Superior temporal gyrus (tissue), 1 donor: ENCODE data around the gene MKX.
"Not testable (repeated sequence)": the region's sequence is repeated elsewhere in the genome, so short reads cannot be mapped to it uniquely, and the experiment has no call there.

ENCODE experiments used
- DNase-seq: peaks from one replicate; pipeline ENCODE4 v3.0.0-alpha.2; 2016; ENCODE audit errors: extremely low spot score

MKX gene

DNA sequence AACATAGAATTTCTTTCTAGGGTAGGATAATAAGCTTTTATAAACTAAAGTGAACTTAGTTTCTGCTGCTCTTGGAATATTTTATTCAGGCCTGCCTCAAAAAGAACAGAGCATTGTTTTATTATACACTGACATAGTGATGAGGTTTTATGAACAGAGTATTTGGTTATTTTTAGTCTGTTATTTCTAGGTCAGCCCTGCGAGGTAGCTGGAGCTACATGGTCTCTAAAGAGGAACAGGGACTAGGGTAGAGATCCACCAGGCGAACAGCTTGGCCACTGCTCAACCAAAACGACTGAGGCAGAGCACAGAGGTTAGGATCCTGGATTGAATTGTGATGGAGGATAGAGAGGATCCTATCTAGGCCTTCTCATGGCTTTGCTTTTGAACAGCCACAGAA, 53.0 kb downstream of the MKX start:
- DNase-seq: no peak

DNA sequence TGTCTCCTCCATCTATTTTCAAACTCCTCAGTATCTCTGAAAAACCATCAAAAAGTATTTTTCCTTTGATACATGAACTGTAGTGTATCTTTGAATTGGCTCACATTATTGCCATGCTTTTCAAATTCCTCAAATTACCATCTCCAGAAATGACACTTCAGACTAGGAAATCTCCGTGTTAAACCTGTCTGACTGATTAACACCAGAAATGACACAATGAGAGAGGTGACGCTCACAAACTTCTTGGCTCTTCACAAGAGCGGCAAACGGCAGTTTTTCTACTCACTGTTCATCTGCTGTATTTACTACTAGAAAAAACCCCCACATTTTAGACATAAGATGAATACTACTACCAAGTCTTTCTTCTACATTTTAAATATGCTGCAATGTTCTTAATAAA, 56.6 kb downstream of the MKX start:
- no peak for DNase-seq

DNA sequence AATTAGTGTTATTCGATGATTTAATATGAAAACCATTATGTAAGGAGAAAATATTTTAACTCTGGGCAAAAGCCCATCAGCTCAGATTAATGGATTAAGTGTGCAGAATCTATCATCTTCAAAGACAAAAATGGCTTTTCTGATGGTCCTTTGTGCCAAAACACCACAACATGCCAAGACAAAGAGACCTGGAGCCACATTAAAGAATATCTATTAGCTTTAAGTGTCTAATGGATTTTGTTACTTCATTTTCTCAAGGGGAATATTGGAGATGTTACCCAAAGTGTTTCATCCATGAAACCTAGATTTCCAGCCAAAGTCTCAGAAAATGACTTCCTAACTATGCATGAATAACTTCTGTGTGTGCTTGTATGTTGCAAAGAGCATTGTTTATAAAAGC, 57.3 kb downstream of the MKX start:
- DNase-seq: no peak

DNA sequence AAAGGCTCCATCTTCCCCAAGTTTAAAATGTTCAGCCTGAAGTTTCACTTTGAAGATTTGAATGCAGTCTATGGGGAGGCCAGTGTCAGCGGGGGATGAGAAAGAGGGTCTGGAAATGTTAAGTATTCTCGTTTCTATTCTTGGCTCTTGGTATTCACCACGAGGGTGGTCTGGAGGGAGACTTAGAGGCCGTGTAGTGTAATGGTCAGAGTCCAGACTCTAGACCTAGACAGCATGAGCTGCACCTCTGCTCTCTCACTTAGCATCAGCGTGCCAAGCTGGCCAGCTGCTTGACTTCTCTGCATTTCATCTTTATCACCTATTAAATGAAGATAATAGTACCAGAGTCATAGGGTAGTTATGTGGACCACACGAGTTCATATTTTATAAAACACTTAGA, 57.9 kb downstream of the MKX start:
- DNase-seq: no peak

DNA sequence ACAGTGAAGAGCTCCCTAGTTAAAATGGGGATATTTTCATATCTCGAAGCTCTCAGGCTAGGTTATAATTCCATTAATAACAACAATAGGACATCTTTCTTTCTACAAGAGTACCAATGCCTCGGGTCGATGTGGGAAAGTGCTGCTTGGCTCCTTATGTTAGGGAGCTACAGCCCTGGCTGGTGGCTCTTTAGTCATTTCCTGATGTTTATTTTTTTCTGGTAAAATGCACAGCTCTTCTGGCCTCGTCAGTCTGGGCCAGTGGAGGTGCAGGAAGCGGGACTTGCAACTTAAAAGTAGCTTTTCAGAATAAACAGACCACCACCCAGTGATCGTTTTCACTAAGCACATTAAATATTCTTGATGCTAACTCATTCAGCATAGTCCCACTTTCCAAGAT, 58.3 kb downstream of the MKX start:
- DNase-seq: no peak

DNA sequence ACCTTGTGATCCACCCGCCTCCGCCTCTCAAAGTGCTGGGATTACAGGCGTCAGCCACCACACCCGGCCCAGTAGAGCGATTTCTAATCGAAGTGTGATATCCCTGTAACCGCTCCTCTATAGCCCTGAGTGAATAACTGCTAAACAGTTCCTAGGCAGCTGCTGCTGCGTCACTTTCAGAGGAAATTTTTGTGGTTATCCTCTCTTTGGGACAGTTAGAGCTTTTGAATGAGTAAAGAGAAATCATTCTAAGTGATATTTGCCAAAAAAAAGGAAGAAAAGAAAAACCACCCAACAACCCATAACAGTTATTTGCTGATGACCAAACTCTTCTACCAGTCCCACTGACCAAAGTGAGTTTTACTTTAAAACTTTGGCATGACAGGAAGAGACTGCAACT, 59.9 kb downstream of the MKX start:
- DNase-seq: no peak

DNA sequence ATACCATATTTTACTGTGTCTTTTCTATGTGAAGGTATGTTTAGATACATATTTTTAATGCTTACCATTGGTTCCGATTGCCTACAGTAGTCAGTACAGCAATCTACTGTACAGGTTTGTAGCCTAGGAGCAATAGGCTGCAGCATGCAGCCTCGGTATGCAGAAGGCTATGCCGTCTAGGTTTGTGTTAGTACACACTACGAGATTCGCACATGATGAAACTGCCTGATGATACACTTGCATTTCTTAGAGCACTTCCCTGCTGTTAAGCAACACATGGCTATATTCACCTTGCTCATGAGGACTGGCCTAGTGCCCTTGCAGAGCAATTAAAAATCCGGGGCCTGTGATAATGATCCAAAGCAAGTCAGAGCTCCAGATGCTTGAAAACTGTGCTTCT, 62.4 kb downstream of the MKX start:
- no peak for DNase-seq

DNA sequence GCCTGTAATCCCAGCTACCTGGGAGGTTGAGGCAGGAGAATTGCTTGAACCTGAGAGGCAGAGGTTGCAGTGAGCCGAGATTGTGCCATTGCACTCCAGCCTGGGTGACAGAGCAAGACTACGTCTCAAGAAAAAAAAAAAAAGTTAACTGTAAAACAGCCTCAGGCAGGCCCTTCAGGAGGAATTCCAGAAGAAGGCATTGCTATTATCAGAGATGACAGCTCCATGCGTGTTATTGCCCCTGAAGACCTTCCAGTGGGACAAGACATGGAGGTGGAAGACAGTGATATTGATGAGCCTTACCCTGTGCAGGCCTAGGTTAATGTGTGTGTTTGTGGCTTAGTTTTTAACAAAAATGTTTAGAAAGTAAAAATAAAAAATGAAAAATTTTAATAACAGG, 63.8 kb downstream of the MKX start:
- DNase-seq: not testable (repeated sequence)

DNA sequence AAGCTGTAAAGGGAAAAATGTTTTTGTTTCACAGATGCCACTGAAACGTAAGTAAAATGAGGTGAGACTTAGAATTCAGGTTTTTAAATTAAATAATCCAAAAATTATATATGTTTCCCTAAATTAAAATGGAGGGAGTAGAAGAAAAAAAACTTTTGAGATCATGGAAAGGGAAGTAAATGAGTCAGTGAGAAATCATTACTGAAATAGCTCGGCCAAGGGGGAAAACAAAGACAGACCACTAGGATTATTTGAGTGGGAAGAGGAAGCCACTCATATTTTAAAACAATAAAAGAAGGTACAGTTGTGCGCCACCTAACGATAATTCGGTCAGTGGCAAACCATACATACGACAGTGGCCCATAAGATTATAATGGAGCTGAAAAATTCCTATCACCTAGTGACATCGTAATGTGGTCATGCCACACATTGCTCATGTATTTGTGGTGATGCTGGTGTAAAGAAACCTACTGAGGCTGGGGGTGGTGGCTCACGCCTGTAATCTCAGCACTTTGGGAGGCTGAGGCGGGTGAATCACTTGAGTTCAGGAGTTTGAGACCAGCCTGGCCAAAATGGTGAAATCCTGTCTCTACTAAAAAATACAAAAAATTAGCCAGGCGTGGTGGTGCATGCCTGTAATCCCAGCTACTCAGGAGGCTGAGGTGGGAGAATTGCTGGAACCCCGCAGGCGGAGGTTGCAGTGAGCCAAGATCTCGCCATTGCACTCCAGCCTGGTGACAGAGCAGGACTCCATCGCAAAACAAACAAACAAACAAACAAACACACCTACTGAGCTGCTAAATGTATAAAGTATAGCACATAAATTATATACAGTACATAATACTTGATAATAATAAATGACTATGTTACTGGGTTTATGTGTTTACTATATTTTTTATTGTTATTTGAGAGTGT, 64.7 kb downstream of the MKX start:
- no peak for DNase-seq

DNA sequence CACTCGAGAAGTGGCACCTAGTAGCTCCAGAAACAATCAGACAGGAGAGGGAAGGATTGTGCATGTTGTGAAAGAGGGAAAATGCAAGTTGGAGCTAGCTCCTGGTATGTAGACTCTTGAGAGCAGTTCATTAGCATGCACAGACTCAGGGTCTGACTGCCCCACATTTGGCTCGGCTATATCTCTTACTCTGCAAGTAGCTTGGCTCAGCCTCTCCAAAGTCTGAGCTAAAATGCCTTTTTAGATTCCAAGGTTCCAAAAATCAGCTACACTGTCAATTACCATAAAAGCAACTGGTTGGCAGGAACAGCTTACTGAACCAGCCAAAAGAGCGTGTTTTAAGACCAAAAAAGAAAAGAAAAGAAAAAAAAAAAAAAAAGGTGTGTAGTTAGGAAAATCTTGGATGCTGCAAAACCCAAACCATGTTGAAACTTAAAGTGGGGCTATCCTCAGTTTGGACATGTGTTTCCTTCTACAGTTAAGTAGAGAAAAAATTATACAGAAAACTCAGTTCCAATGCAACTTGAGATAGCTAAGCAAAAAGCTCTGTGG, 65.5 kb downstream of the MKX start:
- DNase-seq: no peak

DNA sequence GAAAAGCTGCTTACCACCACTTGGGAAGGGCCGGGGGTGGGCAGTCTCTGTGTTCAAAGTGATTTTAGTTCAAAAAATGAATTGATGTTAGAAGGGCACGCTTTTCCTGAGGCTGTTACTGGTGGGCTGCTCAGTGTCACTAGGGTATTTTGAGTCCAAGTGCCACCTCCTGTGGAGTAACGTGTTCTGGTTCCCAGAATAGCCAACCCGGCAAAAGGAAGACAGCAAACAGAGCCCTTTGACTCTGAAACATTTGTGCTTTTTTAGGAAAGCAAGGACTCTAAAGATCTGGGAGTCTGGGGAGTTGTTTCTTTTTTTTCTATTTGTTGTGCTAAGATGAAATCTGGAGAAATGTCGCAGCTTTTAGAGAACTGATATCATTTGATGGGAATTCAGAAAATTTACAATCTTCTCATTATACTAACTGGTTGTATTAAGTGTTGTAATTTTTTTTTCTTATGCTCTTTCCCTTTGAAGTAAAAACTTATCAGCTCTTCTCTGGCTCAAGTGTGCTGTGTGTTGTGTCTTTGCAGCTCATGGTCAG, 66.2 kb downstream of the MKX start:
- no peak for DNase-seq

DNA sequence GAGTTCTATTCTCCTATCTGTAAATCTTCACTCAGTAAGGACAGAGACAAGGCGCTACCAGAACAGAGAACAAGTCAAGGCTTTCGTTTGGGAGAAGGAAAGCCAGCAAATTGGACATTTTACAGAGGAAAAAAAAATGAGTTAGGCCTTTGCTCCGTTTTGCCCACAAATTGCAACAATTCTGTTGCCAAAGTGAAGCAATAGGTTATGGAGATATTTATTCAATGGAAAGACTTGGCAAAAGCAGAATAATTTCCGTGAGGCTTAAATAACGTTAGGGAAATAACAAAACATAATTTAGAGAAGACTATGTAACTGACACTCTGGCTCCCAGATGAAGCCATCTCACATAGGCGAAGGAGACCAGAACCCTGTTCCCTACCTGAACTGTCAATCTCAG, 67.5 kb downstream of the MKX start:
- DNase-seq: no peak

DNA sequence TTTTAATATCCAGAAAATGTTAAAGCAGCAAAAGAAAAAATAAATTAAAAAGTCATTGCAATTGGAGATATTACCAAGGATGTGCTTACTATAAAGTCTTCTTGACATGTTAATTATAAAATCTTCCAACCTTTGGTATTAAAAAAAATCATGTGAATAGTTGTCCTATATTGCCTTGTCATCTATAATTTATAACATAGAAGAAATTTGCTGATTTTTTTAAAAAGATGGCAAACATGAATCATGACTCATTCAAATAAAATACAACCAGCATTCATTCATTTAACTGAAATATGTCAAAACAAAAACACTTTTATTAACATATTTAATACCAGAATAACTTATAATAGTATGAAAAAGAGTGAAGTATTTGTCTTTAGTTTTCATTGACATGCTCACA, 72.6 kb downstream of the MKX start:
- DNase-seq: no peak

DNA sequence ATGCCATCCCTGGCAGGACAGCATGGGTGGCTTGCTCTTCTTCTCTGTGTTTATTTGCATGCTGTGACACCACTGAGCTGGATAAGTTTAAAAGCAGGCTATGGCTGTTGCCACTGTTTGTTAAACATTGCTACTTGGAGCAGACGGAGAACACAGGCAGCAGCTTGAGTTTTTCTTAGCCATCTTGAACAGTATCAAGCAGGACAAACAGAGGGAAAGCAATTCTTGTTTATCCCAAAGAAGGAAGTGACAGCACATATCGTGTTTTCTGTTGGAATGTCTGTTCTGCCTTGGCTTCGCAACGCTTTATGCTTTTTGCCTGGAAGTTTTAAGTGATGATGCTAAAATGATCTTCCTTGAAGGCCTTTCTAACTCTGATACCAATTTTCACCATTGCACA, 73.8 kb downstream of the MKX start:
- DNase-seq: no peak

DNA sequence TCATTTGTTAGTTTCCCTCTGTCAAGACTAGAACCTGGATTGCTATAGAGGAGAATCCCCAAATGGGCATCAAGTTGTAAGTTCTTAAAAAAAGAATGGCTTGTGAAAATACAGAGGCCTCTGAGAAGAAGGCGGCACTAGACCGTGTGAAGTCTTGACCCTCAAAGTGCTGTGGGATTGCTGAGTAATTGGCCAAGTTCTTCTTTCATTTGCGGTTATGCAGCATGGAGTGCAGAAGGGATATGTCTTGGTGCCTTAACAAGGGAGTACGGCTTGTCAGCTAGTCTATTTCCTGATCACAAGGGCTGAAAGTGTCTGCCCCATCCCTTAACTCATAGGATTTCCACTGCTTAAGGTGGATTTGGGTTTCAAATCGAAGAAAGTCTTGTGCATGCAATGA, 81.2 kb downstream of the MKX start:
- no peak for DNase-seq

DNA sequence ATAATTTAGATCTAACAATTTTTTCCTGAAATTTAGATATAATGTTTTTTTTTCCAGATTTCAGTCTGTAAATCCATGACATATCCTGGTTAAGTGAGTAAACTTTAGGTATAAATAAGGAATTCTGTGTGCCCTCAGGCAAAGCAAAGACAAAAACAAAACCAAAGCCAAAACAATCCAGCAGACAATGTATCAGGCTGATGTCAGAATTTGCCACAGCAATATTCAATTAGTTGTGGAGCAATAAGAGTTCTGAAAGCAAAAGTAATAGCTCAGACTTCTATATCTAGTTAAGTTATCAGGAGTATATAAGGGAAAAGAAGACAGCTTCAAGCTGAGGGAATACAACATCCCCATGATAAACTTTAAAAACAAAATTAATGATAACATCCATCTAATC, 82.0 kb downstream of the MKX start:
- DNase-seq: no peak

DNA sequence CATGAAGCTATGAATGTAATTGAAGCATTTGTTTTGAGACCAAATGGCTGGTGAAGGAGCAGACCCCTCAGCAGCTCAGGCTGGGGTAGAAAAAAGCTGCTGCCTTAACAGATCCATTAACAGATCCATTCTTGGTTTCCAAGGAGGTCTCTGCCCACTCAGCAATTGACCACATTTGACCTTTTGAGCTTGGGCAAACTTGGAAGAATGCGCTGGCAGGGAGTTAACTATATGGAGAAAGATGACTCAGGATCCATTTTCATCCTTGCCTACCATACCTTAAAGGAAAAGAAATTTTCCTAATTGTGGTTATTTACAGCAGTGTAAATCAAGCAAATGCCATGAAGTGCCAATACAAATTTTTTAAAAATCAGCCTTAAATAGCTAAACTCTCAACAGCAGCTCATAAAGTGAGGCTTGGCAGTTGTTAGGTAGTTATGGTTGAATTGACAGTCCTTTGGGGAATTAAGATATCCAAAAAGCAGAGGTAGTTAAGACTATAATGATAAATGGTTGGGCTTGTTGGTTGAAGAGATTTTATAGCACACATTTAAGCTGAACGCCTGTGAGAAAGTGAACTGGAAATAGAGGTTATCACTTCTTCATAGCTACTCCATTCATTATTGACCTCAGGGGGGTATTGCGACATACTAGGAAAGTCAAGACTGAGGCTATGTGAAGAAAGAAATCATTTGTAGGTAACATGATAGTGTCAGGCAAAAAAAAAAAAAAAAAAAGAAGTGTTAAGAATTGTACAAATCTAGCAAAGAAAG, 83.9 kb downstream of the MKX start:
- DNase-seq: no peak

DNA sequence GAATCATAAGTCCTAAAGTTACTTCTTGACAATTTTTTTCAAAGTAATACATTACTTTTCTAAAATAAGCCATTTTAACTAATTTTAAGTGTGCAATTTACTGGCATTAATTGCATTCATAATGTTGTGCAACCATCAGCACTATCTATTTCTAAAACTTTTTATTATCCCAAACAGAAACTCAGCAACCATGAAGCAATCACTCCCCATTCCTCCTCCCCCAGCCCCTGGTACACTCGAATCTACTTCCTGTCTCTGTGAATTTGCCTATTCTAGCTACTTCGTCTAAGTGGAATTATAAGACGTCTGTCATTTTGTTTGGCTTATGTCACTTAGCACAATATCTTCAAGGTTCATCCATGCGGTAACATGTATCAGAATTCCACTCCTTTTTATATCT, 84.9 kb downstream of the MKX start:
- DNase-seq: no peak

DNA sequence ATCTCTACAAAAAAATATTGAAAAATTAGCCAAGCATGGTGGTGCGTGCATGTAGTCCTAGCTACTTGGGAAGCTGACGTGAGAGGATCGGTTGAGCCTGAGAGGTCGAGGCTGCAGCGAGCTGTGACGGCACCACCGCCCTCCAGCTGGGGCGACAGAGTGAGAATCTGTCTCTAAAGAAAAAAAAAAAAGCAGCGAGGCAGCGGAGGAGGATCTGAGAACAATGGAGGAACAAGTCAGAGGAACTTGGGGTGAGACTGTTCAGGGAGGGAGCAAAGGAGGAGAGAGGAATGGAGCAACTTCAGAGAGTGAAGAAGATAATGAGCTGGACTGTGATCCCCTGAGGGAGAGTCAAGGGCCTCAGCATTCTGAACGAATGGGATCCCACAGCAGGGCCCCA, 85.4 kb downstream of the MKX start:
- DNase-seq: no peak

DNA sequence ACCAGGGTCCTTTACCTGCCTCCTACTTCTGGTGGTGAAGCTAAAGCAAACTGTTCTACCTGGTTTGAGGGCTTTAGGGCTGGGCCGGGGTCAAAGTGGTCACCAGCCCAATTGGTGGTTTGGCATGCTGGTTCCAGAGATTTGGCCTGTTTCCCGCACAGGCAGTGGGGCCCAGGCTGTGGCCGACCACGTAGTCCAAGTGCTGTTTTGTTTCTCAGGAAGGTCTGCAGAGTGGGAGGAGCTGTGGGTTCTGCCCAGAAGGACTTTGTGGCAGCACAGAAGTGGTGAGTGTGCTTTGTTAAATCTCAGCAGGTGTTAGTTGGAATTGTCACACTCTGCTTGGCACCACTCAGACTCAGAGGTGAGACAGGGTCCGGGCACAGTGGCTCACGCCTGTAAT, 85.8 kb downstream of the MKX start:
- no peak for DNase-seq

DNA sequence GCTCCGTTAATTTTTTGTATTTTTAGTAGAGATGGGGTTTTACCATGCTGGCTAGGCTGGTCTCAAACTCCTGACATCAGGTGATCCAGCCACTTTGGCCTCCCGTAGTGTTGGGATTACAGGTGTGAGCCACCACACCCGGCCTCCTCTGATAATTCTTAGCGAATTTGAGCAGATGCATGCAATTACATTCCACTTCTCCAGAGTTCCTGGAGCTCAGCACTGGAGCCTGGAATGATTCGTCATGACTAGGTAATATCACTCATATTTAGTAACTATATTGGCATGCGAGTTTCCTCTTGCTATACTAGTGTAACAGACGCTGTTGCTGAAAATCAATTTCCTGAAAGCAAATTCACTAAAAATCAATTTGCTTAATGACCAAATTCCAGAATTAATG, 86.8 kb downstream of the MKX start:
- no peak for DNase-seq

DNA sequence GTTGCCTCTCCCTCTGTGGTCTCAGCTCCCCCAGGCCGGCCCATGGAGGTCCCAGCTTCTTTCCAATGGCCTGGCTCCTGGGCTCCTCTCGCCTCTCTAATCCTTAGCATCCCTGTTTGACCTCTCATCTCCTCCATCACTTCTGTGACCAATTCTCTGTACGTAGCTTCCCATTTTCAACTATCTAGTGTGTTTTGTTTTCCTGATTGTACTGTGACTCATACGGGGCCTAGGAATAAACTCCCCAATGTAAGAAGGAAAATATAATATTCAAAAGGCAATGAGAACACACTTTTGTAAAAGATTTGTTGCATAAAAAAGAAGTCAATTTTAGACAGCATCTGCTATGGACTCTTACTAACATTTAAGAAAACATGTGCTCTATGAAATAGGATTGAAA, 90.3 kb downstream of the MKX start:
- no peak for DNase-seq

DNA sequence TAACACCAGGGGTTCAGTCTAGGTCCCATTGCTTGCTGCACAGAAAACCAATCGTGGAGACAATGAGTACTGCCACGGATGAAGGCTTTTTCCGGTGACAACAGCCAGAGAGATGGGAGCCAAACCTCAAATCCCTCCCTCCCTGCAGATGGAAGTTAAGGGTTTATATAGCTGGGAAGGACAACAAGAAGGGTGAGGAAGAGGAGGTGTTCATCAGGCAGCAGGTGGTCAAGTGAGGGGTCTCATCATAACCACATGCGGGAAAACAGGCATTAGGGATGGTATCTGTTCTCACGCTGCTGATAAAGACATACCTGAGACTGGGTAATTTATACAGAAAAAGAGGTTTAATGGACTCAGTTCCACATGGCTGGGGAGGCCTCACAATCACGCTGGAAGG, 91.3 kb downstream of the MKX start:
- DNase-seq: no peak
